Activated T-helper 1 cell treated with anti-CD3 and anti-CD28 coated beads, Interleukin-12 subunit alpha, Interleukin-12 subunit beta, Interleukin-2, Interleukin-4 antibody, amounts not matched to agents 30 ng/mL and 10 ng/mL and 1 ng/mL, durations not matched to agents 14 hours and 24 hours and 36 hours (primary cell): ENCODE measurements around the gene KLHL11. TPM values are rescaled to one million over a fixed set of nuclear protein-coding genes. Genes with fewer than 3 reads are reported as not detected.
A peak's percentile ranks its signal among the peaks of the same experiment; 100 is the strongest.
"Not testable (repeated sequence)": the region's sequence is repeated elsewhere in the genome, so short reads cannot be mapped to it uniquely, and the experiment has no call there.

Experiments
- DNase-seq: peaks from one replicate; pipeline ENCODE4 v3.0.0; 2021; ENCODE audit warnings: low spot score
- H3K27ac Mint-ChIP-seq: one replicate; pipeline ENCODE4 v1.8.0; 2021; ENCODE audit warnings: mild to moderate bottlenecking, mixed read lengths
- H3K27me3 Mint-ChIP-seq: one replicate; pipeline ENCODE4 v1.8.0; 2022; ENCODE audit warnings: mild to moderate bottlenecking, moderate library complexity, mixed read lengths; ENCODE audit not compliant: insufficient read depth
- H3K36me3 Mint-ChIP-seq: one replicate; pipeline ENCODE4 v1.8.0; 2021; ENCODE audit warnings: low read depth, mixed read lengths
- H3K4me1 Mint-ChIP-seq: one replicate; pipeline ENCODE4 v1.8.0; 2021; ENCODE audit warnings: low read depth, mixed read lengths
- H3K4me3 Mint-ChIP-seq: one replicate; pipeline ENCODE4 v1.8.0; 2021; ENCODE audit warnings: mild to moderate bottlenecking, moderate library complexity, mixed read lengths
- H3K9me3 Mint-ChIP-seq: one replicate; pipeline ENCODE4 v1.8.0; 2021; ENCODE audit warnings: mixed read lengths
- intact Hi-C: fragments of 100-400 bp; cut with micrococcal nuclease; formaldehyde crosslinking; loops from one replicate; pipeline ENCODE4 v1.15.1; 2024
- total RNA-seq: library from RNA; stranded (reverse); gene quantifications from 2 replicates; pipeline ENCODE4 v1.2.3, GENCODE V29; 2022

The KLHL11 gene
- total RNA-seq, 1 donor from 2014 or later: 20.0 TPM

GRCh38 chr17:41873559-41874292 lies 8.5 kb upstream of the KLHL11 start:
- H3K4me1 Mint-ChIP-seq: peaks cover 24% of the 10 kb centered on the region
- no peak for DNase-seq
- no peaks in the 10 kb centered on the region for H3K9me3 Mint-ChIP-seq
- H3K4me3 Mint-ChIP-seq: no peak overlapping the region
- no peak overlapping the region for H3K27ac Mint-ChIP-seq
- H3K27me3 Mint-ChIP-seq: no peaks in the 10 kb centered on the region
- H3K36me3 Mint-ChIP-seq: peaks cover 43% of the 10 kb centered on the region
- intact Hi-C loops: no loop called here

DNA sequence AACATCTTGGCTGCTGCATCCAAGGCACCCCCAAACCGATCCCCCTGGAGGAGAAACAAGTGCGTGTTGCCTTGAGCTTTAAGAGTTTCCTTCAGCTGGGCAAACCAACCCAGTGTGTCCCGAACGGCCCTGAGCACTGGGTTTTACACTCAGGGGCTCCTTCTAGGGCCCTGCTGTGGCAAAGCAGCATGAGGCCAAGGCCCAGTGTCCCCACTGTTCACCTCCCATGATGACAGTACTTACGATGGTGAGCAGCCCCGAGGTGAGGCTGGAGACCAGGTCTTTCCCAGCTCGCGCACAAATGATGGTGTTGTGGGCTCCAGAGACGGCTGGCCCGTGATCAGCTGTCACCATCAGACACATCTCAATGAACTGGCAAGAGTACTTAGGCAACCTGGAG lies 6.6 kb upstream of the KLHL11 start:
- peaks cover 29% of the 10 kb centered on the region for H3K4me1 Mint-ChIP-seq
- intact Hi-C loops: no loop called here
- no peak overlapping the region for H3K27ac Mint-ChIP-seq
- no peak for DNase-seq
- no peak overlapping the region for H3K4me3 Mint-ChIP-seq
- H3K27me3 Mint-ChIP-seq: no peaks in the 10 kb centered on the region
- H3K36me3 Mint-ChIP-seq: peaks cover 43% of the 10 kb centered on the region
- H3K9me3 Mint-ChIP-seq: no peaks in the 10 kb centered on the region

GRCh38 chr17:41870627-41871026 lies 5.4 kb upstream of the KLHL11 start:
- DNase-seq: no peak
- Mint-ChIP-seq H3K36me3 (peaks cover 40% of the 10 kb centered on the region), H3K27ac (no peak overlapping the region), H3K4me1 (peaks cover 30% of the 10 kb centered on the region), H3K4me3 (no peak overlapping the region), H3K27me3 (no peaks in the 10 kb centered on the region), H3K9me3 (no peaks in the 10 kb centered on the region)
- intact Hi-C loops: no loop called here

DNA sequence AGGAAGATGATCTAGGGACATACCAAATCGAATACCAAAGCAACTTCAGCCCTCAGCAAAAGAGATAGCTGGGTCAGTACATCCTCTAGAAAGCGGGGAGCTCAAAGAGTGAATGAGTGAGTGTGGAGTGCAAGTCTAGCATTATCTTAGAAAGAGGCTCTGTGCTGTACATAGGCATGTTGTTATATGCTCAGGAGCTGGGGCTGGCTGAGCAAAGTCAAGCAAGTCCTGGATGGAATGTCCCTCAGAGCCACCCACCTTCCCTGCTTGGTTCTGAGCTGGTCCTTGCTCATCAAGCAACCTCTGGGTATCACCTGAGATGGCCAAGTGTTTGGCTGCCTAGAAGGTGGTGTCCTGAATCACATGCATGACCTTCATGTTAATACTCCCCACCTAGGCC lies 4.9 kb upstream of the KLHL11 start:
- Mint-ChIP-seq H3K36me3 (peaks cover 42% of the 10 kb centered on the region), H3K4me3 (no peak overlapping the region)

DNA sequence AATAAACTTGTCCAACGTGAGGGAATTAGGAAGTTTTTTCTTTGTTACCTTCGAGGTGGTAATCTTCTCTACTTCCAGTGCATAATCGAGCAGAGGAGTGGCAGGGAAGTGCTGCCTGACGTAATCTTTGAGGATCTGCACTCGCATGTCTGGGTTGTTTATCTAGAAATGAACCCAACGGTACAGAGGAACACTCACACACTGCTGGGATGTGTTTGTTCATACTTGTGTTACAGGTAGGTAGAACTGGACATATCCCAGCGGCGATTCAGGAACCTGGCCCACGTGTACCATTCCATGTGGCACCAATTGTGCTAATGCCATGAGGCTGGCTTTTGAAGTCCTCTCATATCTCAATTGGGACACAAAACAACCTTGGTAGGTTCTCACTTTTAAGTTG lies 4.2 kb upstream of the KLHL11 start:
- peak overlapping the region; percentile 68 for H3K27ac Mint-ChIP-seq
- no peaks in the 10 kb centered on the region for H3K9me3 Mint-ChIP-seq
- no peak for DNase-seq
- peaks cover 33% of the 10 kb centered on the region for H3K4me1 Mint-ChIP-seq
- no peaks in the 10 kb centered on the region for H3K27me3 Mint-ChIP-seq
- H3K36me3 Mint-ChIP-seq: peaks cover 42% of the 10 kb centered on the region
- intact Hi-C loops: loop anchor here (5.0 to 10.0 kb wide), 2 partner anchors 55 to 182 kb away; partner anchors contain the start of genes EIF1, FKBP10 and P3H4
- H3K4me3 Mint-ChIP-seq: no peak overlapping the region

More for the DNA sequence above, 4.9 kb upstream of the KLHL11 start:
- Mint-ChIP-seq H3K9me3 (no peaks in the 10 kb centered on the region), H3K27ac (peak overlapping the region; percentile 68), H3K27me3 (no peaks in the 10 kb centered on the region), H3K4me1 (peaks cover 33% of the 10 kb centered on the region)
- no peak for DNase-seq
- intact Hi-C loops: no loop called here

- H3K9me3 Mint-ChIP-seq: no peaks in the 10 kb centered on the region
- no peaks in the 10 kb centered on the region for H3K27me3 Mint-ChIP-seq
- peaks cover 33% of the 10 kb centered on the region for H3K4me1 Mint-ChIP-seq
- H3K4me3 Mint-ChIP-seq: peak overlapping the region; percentile 59
- H3K27ac Mint-ChIP-seq: peak overlapping the region; percentile 90
- peaks cover 40% of the 10 kb centered on the region for H3K36me3 Mint-ChIP-seq
- intact Hi-C loops: loop anchor here (5.0 to 10.0 kb wide), 2 partner anchors 54 to 181 kb away; partner anchors contain the start of genes EIF1, FKBP10 and P3H4
- no peak for DNase-seq
Observed at GRCh38 chr17:41868568-41868967, 3.3 kb upstream of the KLHL11 start.

DNA sequence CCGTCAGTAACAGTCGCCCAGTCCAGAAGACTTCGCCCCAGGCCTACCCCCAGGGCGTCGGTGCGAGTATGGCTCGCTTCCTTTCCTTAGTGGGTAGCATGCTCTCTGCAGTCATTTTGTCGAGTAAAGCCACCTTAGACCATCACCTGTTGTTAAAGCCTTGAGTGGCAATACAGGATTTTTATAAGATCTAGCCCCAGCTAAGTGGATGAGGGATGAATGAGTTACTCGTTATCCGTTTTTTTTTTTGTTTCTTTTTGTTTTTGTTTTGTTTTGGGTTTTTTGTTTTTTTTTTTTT lies 322 bp upstream of the KLHL11 start:
- intact Hi-C loops: loop anchor here (1.0 to 10.0 kb wide), 9 partner anchors 29 to 290 kb away; partner anchors contain the start of genes CNP, EIF1, FKBP10 and JUP
- Mint-ChIP-seq H3K27ac (peak overlapping the region; percentile 83), H3K27me3 (no peaks in the 10 kb centered on the region), H3K9me3 (no peaks in the 10 kb centered on the region), H3K4me3 (no peak overlapping the region), H3K36me3 (peaks cover 25% of the 10 kb centered on the region), H3K4me1 (peaks cover 35% of the 10 kb centered on the region)
- no peak for DNase-seq

GRCh38 chr17:41864498-41864835 lies 756 bp downstream of the KLHL11 start:
- no peak for DNase-seq
- H3K4me1 Mint-ChIP-seq: peaks cover 27% of the 10 kb centered on the region
- no peak overlapping the region for H3K4me3 Mint-ChIP-seq
- H3K27me3 Mint-ChIP-seq: no peaks in the 10 kb centered on the region
- intact Hi-C loops: loop anchor here (2.0 to 10.0 kb wide), 3 partner anchors 50 to 102 kb away; partner anchors contain the start of genes CNP, FKBP10, JUP and P3H4
- H3K27ac Mint-ChIP-seq: no peak overlapping the region
- no peaks in the 10 kb centered on the region for H3K9me3 Mint-ChIP-seq
- H3K36me3 Mint-ChIP-seq: peaks cover 17% of the 10 kb centered on the region

DNA sequence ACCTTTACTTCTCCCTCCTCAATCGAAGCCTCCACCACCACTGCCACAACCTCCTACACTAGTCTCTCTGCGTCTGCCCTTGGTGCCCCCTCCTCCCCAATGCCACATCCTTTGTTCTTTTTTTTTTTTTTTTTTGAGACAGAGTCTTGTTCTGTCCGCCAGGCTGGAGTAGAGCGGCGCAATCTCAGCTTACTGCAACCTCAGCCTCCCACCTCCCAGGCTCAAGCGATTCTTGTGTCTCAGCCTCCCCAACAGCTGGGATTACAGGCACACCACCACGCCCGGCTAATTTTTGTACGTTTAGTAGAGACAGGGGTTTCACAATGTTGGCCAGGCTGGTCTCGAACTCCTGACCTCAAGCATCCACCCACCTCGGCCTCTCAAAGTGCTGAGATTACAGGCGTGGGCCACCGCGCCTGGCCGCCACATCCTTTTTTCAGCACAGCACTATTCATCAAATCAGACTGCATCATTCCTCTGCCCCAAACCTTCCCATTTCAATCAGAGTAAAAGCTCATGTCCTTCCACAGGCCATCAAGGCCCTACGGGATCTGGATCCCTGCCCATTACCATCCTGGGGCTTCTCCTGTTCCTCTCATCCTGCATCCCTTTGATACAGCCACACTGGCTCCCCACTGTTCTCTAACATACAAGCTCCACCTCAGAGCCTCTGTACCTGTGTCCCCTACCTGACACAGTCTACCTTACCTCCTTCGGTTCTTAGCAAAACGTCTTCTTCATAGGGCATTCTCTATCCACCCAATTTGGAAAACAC lies 2.0 kb downstream of the KLHL11 start:
- peaks cover 14% of the 10 kb centered on the region for H3K36me3 Mint-ChIP-seq
- H3K4me1 Mint-ChIP-seq: peaks cover 15% of the 10 kb centered on the region
- no peak for DNase-seq
- H3K9me3 Mint-ChIP-seq: no peaks in the 10 kb centered on the region
- H3K27me3 Mint-ChIP-seq: no peaks in the 10 kb centered on the region
- H3K4me3 Mint-ChIP-seq: no peak overlapping the region
- intact Hi-C loops: loop anchor here (10.0 kb wide), 1 partner anchor 48 kb away; the partner anchor contains the start of genes FKBP10 and P3H4
- H3K27ac Mint-ChIP-seq: no peak overlapping the region

DNA sequence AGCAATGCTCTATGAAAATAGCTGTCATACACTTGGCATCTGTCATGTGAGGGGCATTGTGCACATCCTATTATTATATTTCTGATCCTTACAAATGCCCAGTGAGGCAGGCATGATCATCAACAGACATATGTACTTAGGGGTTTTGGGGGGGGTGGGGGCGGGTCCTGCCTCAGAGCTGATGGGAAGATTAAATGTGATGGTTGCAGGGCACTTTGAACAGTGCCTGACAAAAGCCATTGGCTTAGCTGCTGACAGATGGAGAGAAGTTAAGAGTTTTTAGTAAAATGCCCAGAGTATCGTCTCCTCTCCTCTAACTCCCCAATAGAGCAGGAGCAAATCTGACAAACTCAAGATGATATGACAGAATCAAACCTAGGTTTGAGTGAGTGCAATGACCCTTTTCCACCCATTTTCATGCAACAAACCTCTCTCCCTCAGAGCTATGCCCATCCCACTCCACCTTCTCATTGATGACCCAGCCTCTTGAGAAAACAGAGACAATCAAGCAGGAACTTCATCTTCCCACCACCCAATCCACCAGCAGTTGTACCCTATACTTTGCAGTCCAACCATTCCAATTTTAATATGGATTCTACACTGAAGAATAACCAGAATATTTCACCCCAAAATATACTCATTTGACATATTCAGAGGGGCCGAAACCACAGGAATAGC lies 4.8 kb downstream of the KLHL11 start:
- Mint-ChIP-seq H3K27me3 (no peaks in the 10 kb centered on the region), H3K4me3 (no peak overlapping the region), H3K9me3 (no peaks in the 10 kb centered on the region), H3K27ac (no peak overlapping the region), H3K4me1 (peaks cover 11% of the 10 kb centered on the region), H3K36me3 (peaks cover 2% of the 10 kb centered on the region)
- no peak for DNase-seq
- intact Hi-C loops: loop anchor here (10.0 kb wide), 1 partner anchor 46 kb away; the partner anchor contains the start of genes FKBP10 and P3H4

DNA sequence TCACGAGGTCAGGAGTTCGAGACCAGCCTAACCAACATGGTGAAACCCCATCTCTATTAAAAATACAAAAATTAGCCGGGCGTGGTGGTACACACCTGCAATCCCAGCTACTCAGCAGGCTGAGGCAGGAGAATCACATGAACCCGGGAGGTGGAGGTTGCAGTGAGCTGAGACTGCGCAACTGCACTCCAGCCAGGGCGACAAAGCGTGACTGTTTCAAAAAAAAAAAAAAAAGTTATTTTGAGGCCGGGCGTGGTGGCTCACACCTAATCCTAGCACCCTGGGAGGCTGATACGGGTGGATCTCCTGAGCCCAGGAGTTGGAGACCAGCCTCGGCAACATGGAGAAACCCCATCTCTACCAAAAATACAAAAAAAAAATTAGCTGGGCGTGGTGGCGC lies 13.8 kb downstream of the KLHL11 start:
- H3K36me3 Mint-ChIP-seq: peaks cover 20% of the 10 kb centered on the region
- H3K27me3 Mint-ChIP-seq, H3K4me3 Mint-ChIP-seq, H3K27ac Mint-ChIP-seq, intact Hi-C loops, DNase-seq, H3K4me1 Mint-ChIP-seq, H3K9me3 Mint-ChIP-seq: not testable (repeated sequence)

- Mint-ChIP-seq H3K27ac (no peak overlapping the region), H3K4me1 (peaks cover 9% of the 10 kb centered on the region), H3K9me3 (no peaks in the 10 kb centered on the region), H3K4me3 (no peak overlapping the region), H3K27me3 (no peaks in the 10 kb centered on the region), H3K36me3 (peaks cover 17% of the 10 kb centered on the region)
- DNase-seq: no peak
- intact Hi-C loops: no loop called here
Observed at GRCh38 chr17:41849251-41849990, 15.8 kb downstream of the KLHL11 start.
